Retinal pigment epithelial cell (primary cell): Measurements from ENCODE around the gene HACD1.
"Not testable (repeated sequence)": the region's sequence is repeated elsewhere in the genome, so short reads cannot be mapped to it uniquely, and the experiment has no call there.

Experiments
- DNase-seq: peaks from one replicate; pipeline ENCODE4 v3.0.0-alpha.2; 2010; ENCODE audit warnings: low read depth
- H3K4me3 ChIP-seq: 2 replicates; pipeline ENCODE4 v1.5.1; 2011; ENCODE audit warnings: mild to moderate bottlenecking, low read length, control low read depth, moderate library complexity
- TF ChIP-seq, protein P1 (sequence below): conservative IDR thresholded peaks from 2 replicates; pipeline ENCODE4 v1.5.1; 2011; ENCODE audit warnings: low read depth, low read length, control low read depth, inconsistent platforms

HACD1 gene

DNA sequence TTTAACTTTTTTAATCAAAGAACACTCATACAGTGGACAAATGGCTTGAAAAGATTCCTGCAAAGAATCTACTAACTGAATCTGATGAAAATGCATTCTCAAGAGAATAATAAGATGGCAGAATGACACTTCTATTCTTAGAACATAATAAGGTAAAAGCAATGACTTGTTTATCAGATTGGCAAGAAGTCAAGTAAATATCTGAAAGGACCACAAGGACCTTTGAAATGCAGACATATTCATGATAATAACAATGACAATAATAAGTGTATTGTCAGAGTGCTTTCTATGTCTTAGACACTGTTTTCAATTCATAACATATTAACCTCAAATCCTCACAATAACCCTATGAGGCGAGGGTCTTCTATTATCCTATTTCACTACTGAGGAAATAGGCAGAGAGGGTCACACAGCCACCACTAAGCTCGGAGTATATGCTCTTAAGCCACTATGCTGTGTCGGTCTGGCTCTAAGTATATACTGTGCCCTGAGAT lies 10.6 kb downstream of the HACD1 start:
- TF ChIP-seq, protein P1, sequence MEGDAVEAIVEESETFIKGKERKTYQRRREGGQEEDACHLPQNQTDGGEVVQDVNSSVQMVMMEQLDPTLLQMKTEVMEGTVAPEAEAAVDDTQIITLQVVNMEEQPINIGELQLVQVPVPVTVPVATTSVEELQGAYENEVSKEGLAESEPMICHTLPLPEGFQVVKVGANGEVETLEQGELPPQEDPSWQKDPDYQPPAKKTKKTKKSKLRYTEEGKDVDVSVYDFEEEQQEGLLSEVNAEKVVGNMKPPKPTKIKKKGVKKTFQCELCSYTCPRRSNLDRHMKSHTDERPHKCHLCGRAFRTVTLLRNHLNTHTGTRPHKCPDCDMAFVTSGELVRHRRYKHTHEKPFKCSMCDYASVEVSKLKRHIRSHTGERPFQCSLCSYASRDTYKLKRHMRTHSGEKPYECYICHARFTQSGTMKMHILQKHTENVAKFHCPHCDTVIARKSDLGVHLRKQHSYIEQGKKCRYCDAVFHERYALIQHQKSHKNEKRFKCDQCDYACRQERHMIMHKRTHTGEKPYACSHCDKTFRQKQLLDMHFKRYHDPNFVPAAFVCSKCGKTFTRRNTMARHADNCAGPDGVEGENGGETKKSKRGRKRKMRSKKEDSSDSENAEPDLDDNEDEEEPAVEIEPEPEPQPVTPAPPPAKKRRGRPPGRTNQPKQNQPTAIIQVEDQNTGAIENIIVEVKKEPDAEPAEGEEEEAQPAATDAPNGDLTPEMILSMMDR: no peak
- no peak for DNase-seq

DNA sequence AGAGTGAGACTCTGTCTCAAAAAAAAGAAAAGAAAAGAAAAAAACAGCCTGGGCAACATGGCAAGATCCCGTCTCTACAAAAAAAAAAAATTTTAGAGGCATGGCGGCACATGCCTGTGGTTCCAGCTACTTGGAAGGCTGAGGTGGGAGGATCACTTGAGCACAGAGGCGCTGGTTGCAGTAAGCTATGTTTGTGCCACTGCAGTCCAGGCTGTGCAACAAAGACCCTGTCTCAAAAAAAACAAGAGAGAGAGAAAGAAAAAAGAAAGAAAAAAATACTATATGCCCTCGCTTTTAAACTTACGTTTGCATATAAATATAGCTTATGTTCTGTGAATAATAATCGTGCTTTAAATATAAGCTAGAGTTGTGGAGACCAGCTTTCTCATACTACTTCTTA lies 11.2 kb downstream of the HACD1 start:
- no peak overlapping the region for H3K4me3 ChIP-seq
- DNase-seq: no peak
- TF ChIP-seq, protein P1: no peak

More for the DNA sequence above, 10.6 kb downstream of the HACD1 start:
- no peak overlapping the region for H3K4me3 ChIP-seq

DNA sequence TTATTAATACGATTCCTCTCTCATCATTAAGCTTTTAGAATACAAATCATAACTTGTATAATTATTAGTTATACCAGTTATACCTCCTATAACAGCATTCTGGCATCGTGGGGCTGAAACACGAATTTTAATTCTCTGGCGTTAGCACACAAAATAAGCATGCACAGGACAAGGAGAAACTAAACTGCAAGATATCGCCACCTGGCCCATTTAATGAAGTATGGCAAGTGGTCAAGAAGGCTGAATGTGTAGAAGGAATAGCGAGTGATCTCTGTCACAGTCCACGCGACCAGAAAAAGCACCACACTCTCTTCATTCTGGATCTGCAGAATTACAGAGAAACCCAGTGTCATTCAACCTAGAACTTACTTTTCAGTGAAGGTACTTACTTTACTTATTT lies 18.1 kb downstream of the HACD1 start:
- DNase-seq: no peak
- TF ChIP-seq, protein P1: peak; percentile 46
- no peak overlapping the region for H3K4me3 ChIP-seq

DNA sequence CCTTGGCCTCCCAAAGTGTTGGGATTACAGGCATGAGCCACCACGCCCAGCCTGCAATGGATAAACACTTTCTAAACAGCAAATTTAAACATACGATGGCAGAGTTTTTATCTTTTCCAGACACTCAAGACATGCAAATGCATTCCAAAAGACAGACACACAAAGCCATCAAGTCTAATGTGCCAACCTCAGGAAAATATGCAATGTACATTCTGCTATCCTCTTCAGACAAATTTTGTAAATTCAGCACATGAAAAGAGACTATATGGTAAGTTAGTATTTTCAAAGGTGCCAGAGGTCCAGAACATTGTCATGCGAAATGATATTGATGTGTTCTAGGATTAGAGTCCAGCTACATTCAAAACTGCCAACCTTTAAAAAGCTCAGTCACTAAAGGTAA lies 19.8 kb downstream of the HACD1 start:
- H3K4me3 ChIP-seq: no peak overlapping the region
- no peak for DNase-seq
- TF ChIP-seq, protein P1: no peak

DNA sequence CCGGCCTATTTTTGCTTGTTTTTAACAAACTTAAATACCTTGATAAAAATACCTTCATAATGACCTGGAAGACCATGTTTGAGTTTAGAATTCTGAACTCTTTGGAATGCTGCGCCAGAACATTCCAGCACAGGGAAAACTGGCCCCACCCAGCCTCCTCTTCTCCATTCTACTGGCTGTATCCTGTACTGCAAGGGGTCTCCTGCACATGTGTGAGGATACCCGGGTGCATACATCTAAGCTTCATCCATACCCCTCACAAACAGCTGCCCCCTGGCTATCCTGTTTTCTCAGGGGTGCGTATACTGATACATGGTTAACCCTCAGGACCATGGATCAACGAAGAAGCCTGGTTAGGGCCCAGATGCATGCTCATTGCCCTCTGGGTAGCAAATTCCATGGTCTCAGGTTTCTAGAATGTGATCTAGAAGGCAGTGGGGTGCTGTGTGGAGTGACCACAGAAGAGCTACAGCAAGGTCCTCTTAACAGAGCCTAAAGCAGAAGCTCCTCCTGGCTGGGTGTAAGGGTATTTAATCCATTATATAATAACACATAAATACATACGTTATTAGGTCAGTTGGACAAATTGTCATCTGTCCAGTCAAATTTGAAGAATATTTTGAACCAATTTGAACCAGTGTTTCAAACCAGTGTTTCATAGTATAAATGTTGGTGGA lies 26.1 kb downstream of the HACD1 start:
- DNase-seq: no peak
- H3K4me3 ChIP-seq: no peak overlapping the region
- TF ChIP-seq, protein P1: no peak

DNA sequence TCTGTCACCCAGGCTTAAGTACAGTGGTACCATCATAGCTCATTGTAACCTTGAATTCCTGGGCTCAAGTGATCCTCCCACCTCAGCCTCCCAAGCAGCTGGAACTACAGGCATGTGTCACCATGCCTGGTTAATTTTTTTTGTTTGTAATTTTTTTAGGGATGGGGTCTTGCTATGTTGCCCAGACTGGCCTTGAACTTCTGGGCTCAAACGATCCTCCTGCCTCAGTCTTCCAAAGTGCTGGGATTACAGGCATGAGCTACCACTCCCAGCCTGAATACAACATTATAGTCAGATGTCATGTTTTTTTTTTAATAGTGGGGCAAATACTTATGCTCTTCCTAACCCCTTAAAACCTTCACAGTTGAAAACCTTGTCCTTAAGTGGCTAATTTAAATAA lies 27.9 kb downstream of the HACD1 start:
- not testable (repeated sequence) for H3K4me3 ChIP-seq, DNase-seq

DNA sequence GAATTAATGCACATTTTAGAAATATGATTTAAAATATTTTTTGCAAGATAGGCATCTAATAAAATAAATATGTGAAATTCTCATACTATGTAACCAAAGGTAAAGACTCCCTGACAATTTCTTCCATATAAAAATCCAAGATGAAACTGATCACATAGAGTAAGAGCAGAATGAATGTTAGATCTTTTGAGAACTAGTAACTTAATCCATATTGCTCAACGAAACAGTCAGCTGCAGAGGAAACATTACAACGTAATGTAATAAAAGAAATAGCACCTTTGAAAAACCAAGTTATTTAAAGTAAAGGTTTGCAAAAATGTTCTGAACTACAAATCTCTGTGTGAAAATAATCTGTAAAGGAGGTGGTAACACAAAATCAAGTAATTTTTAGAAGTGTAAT lies 28.8 kb downstream of the HACD1 start:
- TF ChIP-seq, protein P1: no peak
- no peak overlapping the region for H3K4me3 ChIP-seq
- DNase-seq: no peak

DNA sequence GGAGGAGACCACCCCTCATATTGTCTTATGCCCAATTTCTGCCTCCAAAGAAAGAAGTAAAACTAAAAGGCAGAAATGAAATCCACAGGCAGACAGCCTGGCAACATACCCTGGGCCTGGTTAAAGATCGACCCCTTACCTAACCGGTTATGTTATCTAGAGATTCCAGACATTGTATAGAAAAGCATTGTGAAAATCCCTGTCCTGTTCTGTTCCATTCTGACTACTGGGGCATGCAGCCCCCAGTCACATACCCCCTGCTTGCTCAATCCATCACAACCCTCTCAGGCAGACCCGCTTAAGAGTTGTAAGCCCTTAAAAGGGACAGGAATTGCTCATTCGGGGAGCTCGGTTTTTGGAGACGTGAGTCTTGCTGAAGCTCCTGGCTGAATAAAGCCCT lies 29.9 kb downstream of the HACD1 start:
- not testable (repeated sequence) for DNase-seq

More for the DNA sequence above, 29.9 kb downstream of the HACD1 start:
- not testable (repeated sequence) for H3K4me3 ChIP-seq
